ENCODE measurements around the gene DYSF.

Gene DYSF

GRCh38 chr2:71608034-71608433 is 154.7 kb downstream of the DYSF start:
- Histone ChIP-seq H4K20me1 (peaks cover 0 to 16% (median 0%) of the 10 kb centered on the region in 11 experiments; a peak in 3 of 22 replicates), H3K4me3 (no peak overlapping the region), H3K27ac (no peak overlapping the region), H3K36me3 (peaks cover 0 to 29% (median 0%) of the 10 kb centered on the region in 11 experiments; a peak in 9 of 22 replicates), H3K4me1 (peaks cover 25 to 52% (median 46%) of the 10 kb centered on the region in 10 experiments), H3K27me3 (0 out of 22 replicates have a peak, but pooled peaks cover 0 to 3% (median 0%) of the 10 kb centered on the region in 11 experiments), H3K4me2 (peak overlapping the region in 5 of 11 experiments; percentile 16 to 65 (median 51); a peak in 4 of 22 replicates), H3K9me3 (replicated peaks in 1 of 11) (no peaks in the 10 kb centered on the region), H3K9ac (no peak overlapping the region; a peak in 1 of 22 replicates)
- no peak for TF ChIP-seq Cebpa-rat (IDR thresholded peaks at IDR 0.05)

- Histone ChIP-seq H3K4me1 (peaks cover 21 to 48% (median 42%) of the 10 kb centered on the region in 10 experiments), H3K36me3 (peaks cover 0 to 33% (median 0%) of the 10 kb centered on the region in 11 experiments; a peak in 9 of 22 replicates)
- TF ChIP-seq Cebpa-rat (IDR thresholded peaks at IDR 0.05), result no peak
Measured at GRCh38 chr2:71608441-71608840, 155.1 kb downstream of the DYSF start.

DNA sequence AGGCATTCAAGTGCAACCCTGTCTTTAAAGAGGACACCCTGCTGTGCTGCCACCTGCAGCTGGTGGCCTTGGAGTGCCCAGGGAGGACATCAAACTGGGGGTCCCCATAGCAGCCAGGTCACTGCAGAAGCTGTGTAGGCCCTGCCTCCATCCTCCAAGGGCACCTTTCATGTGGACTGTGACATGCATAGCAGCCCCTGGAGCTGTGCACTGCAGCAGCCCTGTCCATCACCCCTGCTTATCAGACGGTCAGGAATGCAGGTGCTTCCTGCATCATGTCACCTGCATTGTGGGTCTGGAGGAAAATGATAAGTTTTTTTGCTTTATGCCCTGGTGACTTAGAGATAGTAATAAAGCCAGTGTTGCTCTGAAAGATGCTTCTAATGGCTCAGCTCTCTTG is 155.7 kb downstream of the DYSF start:
- H3K4me1 ChIP-seq, result peaks cover 16 to 42% (median 36%) of the 10 kb centered on the region in 10 experiments
- TF ChIP-seq Cebpa-rat (IDR thresholded peaks at IDR 0.05), result no peak
- peaks cover 0 to 16% (median 0%) of the 10 kb centered on the region in 11 experiments; a peak in 3 of 22 replicates for H4K20me1 ChIP-seq
- H3K36me3 ChIP-seq, result peaks cover 0 to 39% (median 0%) of the 10 kb centered on the region in 11 experiments; a peak in 9 of 22 replicates
- H3K4me3 ChIP-seq, result no peak overlapping the region
- H3K9me3 ChIP-seq (replicated peaks in 1 of 11), result no peaks in the 10 kb centered on the region
- H3K27me3 ChIP-seq, result no peaks in the 10 kb centered on the region
- no peak overlapping the region for H3K27ac ChIP-seq
- H3K9ac ChIP-seq, result no peak overlapping the region
- peak overlapping the region in 8 of 11 experiments; percentile 16 to 65 (median 44); a peak in 16 of 22 replicates for H3K4me2 ChIP-seq

More at GRCh38 chr2:71608441-71608840, 155.1 kb downstream of the DYSF start:
- no peak overlapping the region for H3K27ac ChIP-seq
- no peaks in the 10 kb centered on the region for H3K9me3 ChIP-seq (replicated peaks in 1 of 11)
- no peak overlapping the region for H3K4me3 ChIP-seq
- H3K9ac ChIP-seq, result no peak overlapping the region; a peak in 1 of 22 replicates
- H3K4me2 ChIP-seq, result peak overlapping the region in 7 of 11 experiments; percentile 16 to 65 (median 51); a peak in 10 of 22 replicates
- H3K27me3 ChIP-seq, result 0 out of 22 replicates have a peak, but pooled peaks cover 0 to under 1% (median 0%) of the 10 kb centered on the region in 11 experiments
- peaks cover 0 to 16% (median 0%) of the 10 kb centered on the region in 11 experiments; a peak in 3 of 22 replicates for H4K20me1 ChIP-seq

DNA sequence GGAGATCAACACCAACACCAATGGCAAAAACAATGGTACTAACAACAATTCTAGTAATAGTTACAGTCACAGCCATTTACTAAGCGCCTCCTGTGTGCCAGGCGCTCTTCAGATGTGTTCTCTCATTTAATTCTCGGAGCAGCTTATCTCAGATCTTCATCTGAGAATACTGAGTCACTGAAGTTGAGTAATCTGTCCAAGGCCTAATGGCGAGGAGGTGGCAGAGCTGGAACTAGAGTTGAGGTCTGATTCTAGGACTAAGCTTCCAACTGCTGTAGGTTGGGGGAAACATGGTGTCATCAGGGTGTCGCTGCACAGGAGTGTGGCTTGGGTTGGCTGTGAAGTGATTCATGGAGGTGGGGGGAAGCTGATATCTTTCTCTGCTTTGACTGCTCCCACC is 156.1 kb downstream of the DYSF start:
- H3K9ac ChIP-seq, result no peak overlapping the region
- no peak overlapping the region for H3K4me3 ChIP-seq
- H3K36me3 ChIP-seq, result peaks cover 0 to 43% (median 0%) of the 10 kb centered on the region in 11 experiments; a peak in 9 of 22 replicates
- peaks cover 0 to 16% (median 0%) of the 10 kb centered on the region in 11 experiments; a peak in 3 of 22 replicates for H4K20me1 ChIP-seq
- peak overlapping the region in 8 of 11 experiments; percentile 16 to 65 (median 44); a peak in 14 of 22 replicates for H3K4me2 ChIP-seq
- TF ChIP-seq Cebpa-rat (IDR thresholded peaks at IDR 0.05), result no peak
- peaks cover 12 to 42% (median 32%) of the 10 kb centered on the region in 10 experiments for H3K4me1 ChIP-seq
- H3K9me3 ChIP-seq (replicated peaks in 1 of 11), result no peaks in the 10 kb centered on the region
- H3K27me3 ChIP-seq, result no peaks in the 10 kb centered on the region
- no peak overlapping the region for H3K27ac ChIP-seq

DNA sequence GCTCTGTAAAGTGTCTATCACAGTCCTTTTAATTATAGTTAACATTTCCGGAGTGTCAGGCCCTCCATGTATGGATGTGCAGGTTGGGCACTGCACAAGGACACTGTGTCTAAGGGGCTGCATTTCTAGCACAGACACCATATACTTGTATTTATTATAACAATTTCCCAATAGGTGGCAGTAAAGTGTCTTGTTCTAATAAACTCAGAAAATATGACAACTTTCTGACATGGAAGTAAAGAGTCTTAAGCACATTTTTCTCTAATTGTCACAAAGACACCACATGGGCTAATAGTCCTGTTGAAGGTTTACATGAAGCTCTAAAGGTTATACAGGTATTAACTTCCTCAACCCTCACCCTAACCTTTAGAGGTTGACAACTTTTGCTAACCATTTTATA is 156.6 kb downstream of the DYSF start:
- no peak overlapping the region for H3K4me3 ChIP-seq
- peaks cover 12 to 42% (median 31%) of the 10 kb centered on the region in 10 experiments for H3K4me1 ChIP-seq
- 0 out of 22 replicates have a peak overlapping the region, but pooled peaks of 1 of the 11 experiments have one; percentile 38 for H3K4me2 ChIP-seq
- no peak overlapping the region for H3K9ac ChIP-seq
- no peak overlapping the region for H3K27ac ChIP-seq
- peaks cover 0 to 45% (median 0%) of the 10 kb centered on the region in 11 experiments; a peak in 9 of 22 replicates for H3K36me3 ChIP-seq
- no peak for TF ChIP-seq Cebpa-rat (IDR thresholded peaks at IDR 0.05)
- no peaks in the 10 kb centered on the region for H3K27me3 ChIP-seq
- peaks cover 0 to 21% (median 0%) of the 10 kb centered on the region in 11 experiments; a peak in 3 of 22 replicates for H4K20me1 ChIP-seq
- no peaks in the 10 kb centered on the region for H3K9me3 ChIP-seq (replicated peaks in 1 of 11)

- Histone ChIP-seq H3K4me3 (no peak overlapping the region), H3K27me3 (no peaks in the 10 kb centered on the region), H3K9me3 (replicated peaks in 1 of 11) (no peaks in the 10 kb centered on the region), H3K4me1 (peaks cover 13 to 41% (median 30%) of the 10 kb centered on the region in 10 experiments), H3K36me3 (peaks cover 0 to 53% (median 0%) of the 10 kb centered on the region in 11 experiments; a peak in 9 of 22 replicates), H3K4me2 (no peak overlapping the region), H3K27ac (no peak overlapping the region), H4K20me1 (peaks cover 0 to 24% (median 0%) of the 10 kb centered on the region in 11 experiments; a peak in 3 of 22 replicates), H3K9ac (no peak overlapping the region)
- TF ChIP-seq Cebpa-rat (IDR thresholded peaks at IDR 0.05), result no peak
Measured at GRCh38 chr2:71610671-71611070, 157.3 kb downstream of the DYSF start.

DNA sequence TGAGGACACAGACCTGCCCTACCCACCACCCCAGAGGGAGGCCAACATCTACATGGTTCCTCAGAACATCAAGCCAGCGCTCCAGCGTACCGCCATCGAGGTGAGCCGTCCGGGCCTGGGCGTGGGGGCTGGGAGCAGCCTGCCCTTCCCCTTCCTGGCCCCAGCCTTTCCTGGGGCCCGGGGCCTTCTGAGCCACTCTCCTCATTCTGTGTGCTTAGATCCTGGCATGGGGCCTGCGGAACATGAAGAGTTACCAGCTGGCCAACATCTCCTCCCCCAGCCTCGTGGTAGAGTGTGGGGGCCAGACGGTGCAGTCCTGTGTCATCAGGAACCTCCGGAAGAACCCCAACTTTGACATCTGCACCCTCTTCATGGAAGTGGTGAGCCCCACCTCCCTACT is 157.9 kb downstream of the DYSF start:
- TF ChIP-seq Cebpa-rat (IDR thresholded peaks at IDR 0.05), result no peak
- Histone ChIP-seq H3K36me3 (peaks cover 0 to 53% (median 0%) of the 10 kb centered on the region in 11 experiments; a peak in 9 of 22 replicates), H4K20me1 (peaks cover 0 to 24% (median 0%) of the 10 kb centered on the region in 11 experiments; a peak in 3 of 22 replicates), H3K9ac (no peak overlapping the region), H3K27ac (no peak overlapping the region), H3K4me1 (peaks cover 15 to 37% (median 26%) of the 10 kb centered on the region in 10 experiments), H3K4me3 (no peak overlapping the region), H3K9me3 (replicated peaks in 1 of 11) (no peaks in the 10 kb centered on the region), H3K4me2 (no peak overlapping the region), H3K27me3 (no peaks in the 10 kb centered on the region)

DNA sequence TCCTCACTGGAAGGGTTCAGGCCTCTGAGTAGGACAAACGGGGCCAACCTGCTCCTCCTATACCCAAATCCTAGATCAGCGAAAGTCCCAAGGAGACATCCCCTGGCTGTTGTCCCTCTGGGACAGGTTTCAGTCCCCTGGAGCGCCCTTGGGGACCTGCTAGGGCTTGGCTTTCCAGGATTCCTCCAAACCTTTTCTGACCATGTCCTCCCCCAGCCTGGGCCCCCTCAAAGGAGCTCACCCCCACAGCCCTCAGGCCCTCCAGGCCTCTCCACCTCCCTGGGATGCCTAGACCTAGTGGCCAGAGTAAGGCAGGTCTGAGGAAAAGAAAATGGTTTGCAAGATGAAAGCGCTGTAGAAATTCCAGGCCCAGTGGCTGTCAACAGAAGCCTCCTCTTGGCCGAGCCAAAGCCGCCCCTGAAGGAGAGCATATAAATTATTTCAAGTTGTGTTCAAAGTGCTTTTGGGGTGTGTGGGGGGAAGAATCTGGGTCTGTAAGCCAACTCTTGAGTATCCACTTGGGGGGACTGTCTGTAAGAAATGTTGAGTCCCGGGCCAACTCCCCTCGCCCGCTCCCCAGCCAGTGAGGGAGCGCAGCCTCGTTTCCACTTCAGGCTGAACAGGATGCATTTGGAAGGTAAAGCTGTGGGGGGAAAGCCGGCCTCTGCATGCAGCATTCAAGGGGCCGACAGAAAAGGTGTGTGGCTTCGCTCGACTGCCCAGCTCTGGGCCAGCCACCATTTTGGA is 158.6 kb downstream of the DYSF start:
- Histone ChIP-seq H3K9ac (no peak overlapping the region), H3K27me3 (no peaks in the 10 kb centered on the region), H3K4me2 (no peak overlapping the region), H3K9me3 (replicated peaks in 1 of 11) (no peaks in the 10 kb centered on the region), H4K20me1 (peaks cover 0 to 24% (median 0%) of the 10 kb centered on the region in 11 experiments; a peak in 3 of 22 replicates), H3K4me3 (no peak overlapping the region), H3K4me1 (peaks cover 15 to 37% (median 26%) of the 10 kb centered on the region in 10 experiments), H3K27ac (no peak overlapping the region), H3K36me3 (peaks cover 0 to 53% (median 0%) of the 10 kb centered on the region in 11 experiments; a peak in 9 of 22 replicates)
- no peak for TF ChIP-seq Cebpa-rat (IDR thresholded peaks at IDR 0.05)

Measured in BLaER1 treated with 17β-estradiol and CSF1 and Interleukin-3, amounts not matched to agents 10 nM and 100 nM (cell line).